ENCODE measurements around the gene IL23R.

IL23R gene

GRCh38 chr1:67264152-67264551 is 97.9 kb downstream of the IL23R start:
- H3K4me1 ChIP-seq, result peaks cover 12 to 82% (median 66%) of the 10 kb centered on the region in 10 experiments

GRCh38 chr1:67264899-67265298 is 98.6 kb downstream of the IL23R start:
- peaks cover 0 to 17% (median 5%) of the 10 kb centered on the region in 11 experiments; a peak in 12 of 22 replicates for H3K9me3 ChIP-seq (replicated peaks in 1 of 11)
- peaks cover 0 to 4% (median 0%) of the 10 kb centered on the region in 11 experiments; a peak in 1 of 22 replicates for H3K36me3 ChIP-seq
- no peak for TF ChIP-seq Cebpa-rat (IDR thresholded peaks at IDR 0.05)
- H3K9ac ChIP-seq, result peak overlapping the region in 8 of 11 experiments; percentile 24 to 72 (median 44); a peak in 11 of 22 replicates
- H4K20me1 ChIP-seq, result no peaks in the 10 kb centered on the region
- H3K4me3 ChIP-seq, result peak overlapping the region in 6 of 10 experiments; percentile 28 to 52 (median 46); a peak in 8 of 20 replicates
- H3K27me3 ChIP-seq, result no peaks in the 10 kb centered on the region
- peak overlapping the region; percentile 40 to 98 (median 81); a peak in 20 of 22 replicates for H3K4me2 ChIP-seq
- H3K27ac ChIP-seq, result peak overlapping the region in 9 of 11 experiments; percentile 5 to 73 (median 55); a peak in 15 of 22 replicates
- peaks cover 12 to 83% (median 66%) of the 10 kb centered on the region in 10 experiments for H3K4me1 ChIP-seq

More at GRCh38 chr1:67264152-67264551, 97.9 kb downstream of the IL23R start:
- TF ChIP-seq Cebpa-rat (IDR thresholded peaks at IDR 0.05), result no peak
- Histone ChIP-seq H3K9ac (peak overlapping the region in 4 of 11 experiments; percentile 15 to 72 (median 30); a peak in 6 of 22 replicates), H3K27ac (peak overlapping the region in 7 of 11 experiments; percentile 15 to 73 (median 62); a peak in 9 of 22 replicates), H4K20me1 (no peaks in the 10 kb centered on the region), H3K4me3 (peak overlapping the region in 4 of 10 experiments; percentile 41 to 52 (median 50); a peak in 4 of 20 replicates), H3K9me3 (replicated peaks in 1 of 11) (peaks cover 0 to 18% (median 5%) of the 10 kb centered on the region in 11 experiments; a peak in 5 of 22 replicates), H3K27me3 (no peaks in the 10 kb centered on the region), H3K36me3 (0 out of 22 replicates have a peak, but pooled peaks cover 0 to 3% (median 0%) of the 10 kb centered on the region in 11 experiments), H3K4me2 (peak overlapping the region; percentile 40 to 98 (median 81); a peak in 20 of 22 replicates)

GRCh38 chr1:67269061-67269460 is 102.8 kb downstream of the IL23R start:
- Histone ChIP-seq H3K9ac (no peak overlapping the region), H3K4me1 (peaks cover 12 to 53% (median 41%) of the 10 kb centered on the region in 10 experiments), H3K27me3 (no peaks in the 10 kb centered on the region), H3K27ac (no peak overlapping the region), H3K36me3 (peaks cover 0 to 18% (median 5%) of the 10 kb centered on the region in 11 experiments; a peak in 8 of 22 replicates), H4K20me1 (no peaks in the 10 kb centered on the region), H3K4me2 (peak overlapping the region in 1 of 11 experiments; percentile 98; a peak in 3 of 22 replicates), H3K4me3 (no peak overlapping the region), H3K9me3 (replicated peaks in 1 of 11) (peaks cover 23 to 51% (median 43%) of the 10 kb centered on the region in 11 experiments)
- no peak for TF ChIP-seq Cebpa-rat (IDR thresholded peaks at IDR 0.05)

- Histone ChIP-seq H3K4me3 (no peak overlapping the region), H3K4me2 (no peak overlapping the region), H3K9ac (no peak overlapping the region), H3K27me3 (no peaks in the 10 kb centered on the region), H3K9me3 (replicated peaks in 1 of 11) (peaks cover 23 to 56% (median 44%) of the 10 kb centered on the region in 11 experiments), H3K4me1 (peaks cover 0 to 38% (median 26%) of the 10 kb centered on the region in 10 experiments; a peak in 13 of 20 replicates), H3K27ac (no peak overlapping the region), H3K36me3 (peaks cover 0 to 18% (median 5%) of the 10 kb centered on the region in 11 experiments; a peak in 8 of 22 replicates), H4K20me1 (no peaks in the 10 kb centered on the region)
- TF ChIP-seq Cebpa-rat (IDR thresholded peaks at IDR 0.05), result no peak
Observed at GRCh38 chr1:67270541-67270940, 104.3 kb downstream of the IL23R start.

GRCh38 chr1:67273591-67273990 is 107.3 kb downstream of the IL23R start:
- no peak overlapping the region for H3K4me2 ChIP-seq
- H4K20me1 ChIP-seq, result no peaks in the 10 kb centered on the region
- peaks cover 27 to 66% (median 57%) of the 10 kb centered on the region in 11 experiments for H3K9me3 ChIP-seq (replicated peaks in 1 of 11)
- H3K27me3 ChIP-seq, result no peaks in the 10 kb centered on the region
- peaks cover 0 to 8% (median 0%) of the 10 kb centered on the region in 10 experiments; a peak in 6 of 20 replicates for H3K4me1 ChIP-seq
- no peak overlapping the region for H3K4me3 ChIP-seq
- no peak overlapping the region for H3K9ac ChIP-seq
- H3K27ac ChIP-seq, result no peak overlapping the region
- peaks cover 0 to 18% (median 5%) of the 10 kb centered on the region in 11 experiments; a peak in 8 of 22 replicates for H3K36me3 ChIP-seq
- TF ChIP-seq Cebpa-rat (IDR thresholded peaks at IDR 0.05), result no peak

GRCh38 chr1:67274623-67275325 is 108.5 kb downstream of the IL23R start:
- Histone ChIP-seq H3K27me3 (no peaks in the 10 kb centered on the region), H3K36me3 (peaks cover 0 to 16% (median 5%) of the 10 kb centered on the region in 11 experiments; a peak in 8 of 22 replicates), H4K20me1 (no peaks in the 10 kb centered on the region), H3K27ac (no peak overlapping the region), H3K4me1 (no peaks in the 10 kb centered on the region), H3K9ac (no peak overlapping the region), H3K9me3 (replicated peaks in 1 of 11) (peaks cover 27 to 63% (median 54%) of the 10 kb centered on the region in 11 experiments), H3K4me2 (no peak overlapping the region), H3K4me3 (no peak overlapping the region)
- no peak for TF ChIP-seq Cebpa-rat (IDR thresholded peaks at IDR 0.05)

- H3K9ac ChIP-seq, result no peak overlapping the region
- H3K27me3 ChIP-seq, result no peaks in the 10 kb centered on the region
- peaks cover 0 to 5% (median 4%) of the 10 kb centered on the region in 10 experiments; a peak in 10 of 20 replicates for H3K4me1 ChIP-seq
- H3K4me2 ChIP-seq, result no peak overlapping the region
- no peaks in the 10 kb centered on the region for H4K20me1 ChIP-seq
- no peak for TF ChIP-seq Cebpa-rat (IDR thresholded peaks at IDR 0.05)
- no peak overlapping the region for H3K4me3 ChIP-seq
- peaks cover 0 to 4% (median 0%) of the 10 kb centered on the region in 11 experiments; a peak in 1 of 22 replicates for H3K36me3 ChIP-seq
- H3K27ac ChIP-seq, result no peak overlapping the region
- peaks cover 0 to 38% (median 22%) of the 10 kb centered on the region in 11 experiments; a peak in 21 of 22 replicates for H3K9me3 ChIP-seq (replicated peaks in 1 of 11)
Observed at GRCh38 chr1:67280696-67281095, 114.4 kb downstream of the IL23R start.

- Histone ChIP-seq H3K4me1 (peaks cover 0 to 10% (median 9%) of the 10 kb centered on the region in 10 experiments; a peak in 11 of 20 replicates), H3K36me3 (peaks cover 0 to 4% (median 0%) of the 10 kb centered on the region in 11 experiments; a peak in 1 of 22 replicates), H3K9me3 (replicated peaks in 1 of 11) (peaks cover 0 to 34% (median 17%) of the 10 kb centered on the region in 11 experiments; a peak in 20 of 22 replicates), H3K27me3 (no peaks in the 10 kb centered on the region), H3K4me3 (no peak overlapping the region), H3K4me2 (no peak overlapping the region), H4K20me1 (no peaks in the 10 kb centered on the region), H3K27ac (no peak overlapping the region), H3K9ac (no peak overlapping the region)
- TF ChIP-seq Cebpa-rat (IDR thresholded peaks at IDR 0.05), result no peak
Observed at GRCh38 chr1:67281244-67281643, 115.0 kb downstream of the IL23R start.
